ENCODE results near the gene THY1.

THY1 gene

DNA sequence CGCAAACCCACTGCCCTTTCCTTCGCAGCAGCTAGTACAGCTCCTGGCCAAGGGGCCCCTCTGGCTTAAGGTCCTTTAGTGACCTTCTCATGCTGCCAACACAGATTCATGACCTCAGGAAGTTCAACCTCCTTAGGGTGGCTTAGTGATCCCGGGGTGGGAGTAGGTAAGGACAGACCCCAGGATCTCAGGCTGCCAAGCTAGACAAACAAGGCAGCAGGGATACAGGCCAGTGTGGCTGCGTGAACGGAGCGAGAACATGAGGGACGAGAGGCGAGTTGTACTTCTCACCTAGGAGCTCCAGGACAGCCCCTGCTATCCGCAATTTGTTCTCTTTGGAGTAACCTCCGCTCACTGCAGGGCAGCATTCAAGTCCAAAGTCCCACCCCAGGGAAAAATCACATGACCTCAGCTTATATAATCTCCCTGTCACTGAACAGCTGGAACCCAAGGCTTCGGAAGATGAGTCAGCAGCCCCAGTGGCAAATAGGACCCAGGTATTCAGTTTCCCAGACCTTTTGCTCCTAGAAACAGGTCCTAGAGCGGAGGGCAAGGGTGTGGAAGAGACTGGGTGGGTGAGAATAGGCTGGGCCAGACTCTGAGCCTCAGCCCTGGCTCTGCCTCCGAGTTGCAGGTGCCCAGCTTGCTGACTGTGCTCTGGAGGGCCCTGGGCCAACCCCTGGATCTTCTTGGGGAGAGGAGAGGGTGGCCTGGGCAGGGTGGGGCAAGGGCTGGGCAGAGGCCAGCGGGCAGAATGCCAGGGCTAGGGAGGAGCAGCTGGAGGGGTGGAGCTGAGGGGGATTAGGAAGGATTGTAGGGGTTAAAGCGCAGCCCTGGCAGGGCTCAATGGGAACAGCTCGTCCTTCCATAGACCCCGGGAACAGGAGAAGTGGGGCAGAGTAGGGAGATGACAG is 54.6 kb downstream of the THY1 start:
- no peak for DNase-seq

DNA sequence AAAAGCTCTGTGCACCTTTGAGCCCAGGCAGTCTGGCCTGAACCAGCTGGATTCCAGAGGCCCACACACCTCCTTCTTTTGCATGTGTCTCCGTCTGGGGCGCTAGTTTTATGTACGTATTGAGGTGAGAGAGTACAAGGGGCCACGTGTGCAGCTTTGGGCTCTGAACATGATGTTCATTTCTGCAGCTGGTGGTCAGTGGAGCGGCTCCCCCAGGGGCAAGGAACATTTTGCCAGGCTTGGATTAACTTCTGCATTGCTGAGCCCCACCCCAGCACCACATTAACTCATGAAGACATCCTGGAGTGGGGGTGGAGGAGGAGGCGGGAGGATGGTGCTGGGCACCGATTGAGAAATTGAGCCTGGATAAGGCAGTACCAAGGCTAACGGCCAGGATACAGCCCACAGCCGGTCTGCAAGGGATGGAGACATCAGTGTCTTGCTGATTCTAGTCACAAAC is 55.3 kb downstream of the THY1 start:
- no peak for DNase-seq
